ENCODE results near the gene PDCL2.
"Not testable (repeated sequence)": the region's sequence is repeated elsewhere in the genome, so short reads cannot be mapped to it uniquely, and the experiment has no call there.

The PDCL2 gene, protein sequence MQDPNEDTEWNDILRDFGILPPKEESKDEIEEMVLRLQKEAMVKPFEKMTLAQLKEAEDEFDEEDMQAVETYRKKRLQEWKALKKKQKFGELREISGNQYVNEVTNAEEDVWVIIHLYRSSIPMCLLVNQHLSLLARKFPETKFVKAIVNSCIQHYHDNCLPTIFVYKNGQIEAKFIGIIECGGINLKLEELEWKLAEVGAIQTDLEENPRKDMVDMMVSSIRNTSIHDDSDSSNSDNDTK

DNA sequence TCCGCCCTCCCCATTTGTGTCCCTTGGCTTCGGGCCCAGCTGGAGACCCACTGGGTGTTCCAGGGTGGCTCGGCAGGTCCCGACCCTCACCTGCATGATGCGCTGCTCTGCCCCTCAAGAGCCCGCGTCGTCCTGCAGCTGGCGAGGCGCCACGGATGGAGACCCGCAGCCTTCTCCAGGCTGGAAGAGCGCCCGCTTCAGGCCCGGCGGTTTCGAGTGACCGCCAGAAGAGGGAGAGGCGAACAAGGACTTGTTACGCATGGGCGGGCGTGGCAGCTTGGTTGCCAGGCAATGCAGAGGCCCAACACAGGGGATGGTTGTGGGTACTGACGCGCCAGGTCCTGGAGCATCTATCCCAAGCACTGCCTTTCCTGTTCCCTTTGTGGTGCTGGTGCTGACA lies at the start of gene PDCL2:
PDCL2 (minus strand) TSS at position 232 of the 400 bp plus-strand sequence; CDS start at position 96, 136 bp downstream.
- in situ Hi-C loops (cut with HindIII; ENCODE audit: low sequenced_read_pairs) = no loop called here

DNA sequence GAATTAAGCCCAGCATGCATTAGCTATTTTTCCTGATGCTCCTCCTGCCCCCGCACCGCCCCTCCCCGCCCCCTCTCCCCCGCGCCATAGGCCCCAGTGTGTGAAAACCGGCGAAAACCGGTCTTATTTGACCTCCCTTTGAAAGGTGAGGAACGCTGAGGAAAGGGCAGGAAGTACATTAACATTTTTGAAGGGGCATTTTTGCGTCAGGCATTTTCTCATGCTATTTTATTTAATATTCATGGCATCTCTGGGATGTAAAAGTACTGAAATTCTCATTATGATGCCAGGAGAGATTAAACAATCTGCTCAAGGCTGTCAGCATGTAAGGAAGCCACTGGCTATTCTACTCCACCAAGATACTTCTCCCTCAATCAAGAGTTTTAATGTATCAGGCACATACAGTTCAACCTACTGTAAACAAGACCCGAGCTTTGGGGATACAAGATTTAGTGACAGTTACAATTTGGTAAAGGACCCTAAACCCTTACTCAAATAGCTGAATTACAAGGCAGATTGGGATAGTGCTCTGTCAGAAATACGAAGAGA lies 45.3 kb upstream of the PDCL2 start:
- in situ Hi-C loops (cut with HindIII; ENCODE audit: low sequenced_read_pairs) = no loop called here

- in situ Hi-C loops (cut with HindIII; ENCODE audit: low sequenced_read_pairs) = no loop called here
Observed at GRCh38 chr4:55636656-55636999, 44.6 kb upstream of the PDCL2 start.

DNA sequence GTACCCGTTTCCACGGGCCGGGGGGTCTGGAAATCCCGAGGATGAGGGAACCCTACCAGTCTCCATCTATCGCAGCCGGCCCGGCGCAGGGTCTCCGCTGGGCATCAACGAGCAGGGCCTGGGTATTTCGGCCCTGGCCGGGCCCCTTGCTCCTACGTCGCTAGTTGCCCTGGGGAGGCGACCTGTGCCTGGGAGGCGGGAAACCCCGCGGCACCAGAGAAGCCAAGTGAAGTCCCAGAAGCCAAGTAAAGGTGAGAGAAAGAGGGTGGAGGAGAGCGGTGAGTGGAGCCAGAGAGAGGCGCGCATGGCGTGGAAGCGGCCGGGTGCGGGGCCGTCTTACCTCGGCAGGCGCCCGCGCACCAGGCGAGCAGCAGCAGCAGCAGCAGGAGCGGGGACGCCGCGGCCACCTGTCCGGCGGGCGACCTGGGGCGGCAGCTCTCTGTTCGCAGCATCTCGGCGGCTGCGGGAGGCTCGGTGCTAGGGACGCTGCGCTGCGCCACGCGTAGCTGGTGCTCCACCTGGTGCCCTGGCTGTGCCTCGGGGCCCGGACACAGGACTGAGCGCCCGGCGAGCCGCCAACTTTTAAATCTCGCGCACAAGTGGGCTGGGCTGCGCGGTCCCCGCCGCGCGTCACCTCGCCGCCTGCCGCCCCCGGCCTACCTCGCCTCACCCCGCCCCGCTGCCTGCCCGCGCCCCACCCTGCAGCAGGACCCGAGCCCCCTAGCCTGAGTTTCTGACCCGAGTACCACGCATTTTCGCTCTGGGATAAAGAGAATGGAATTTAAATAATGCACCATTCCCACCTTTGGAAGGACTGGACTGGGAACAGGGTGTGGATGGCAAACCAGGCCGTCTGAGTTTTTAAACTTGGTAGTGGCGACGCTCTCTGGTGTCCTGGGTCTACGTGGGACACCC lies 44.0 kb upstream of the PDCL2 start, which contains the start of gene NMU:
NMU (minus strand) TSS at position 558 of the 915 bp plus-strand sequence; CDS start at position 452, 106 bp downstream.
- in situ Hi-C loops (cut with HindIII; ENCODE audit: low sequenced_read_pairs) = no loop called here

- in situ Hi-C loops (cut with HindIII; ENCODE audit: low sequenced_read_pairs) = no loop called here
Observed at GRCh38 chr4:55635282-55635681, 43.2 kb upstream of the PDCL2 start.

DNA sequence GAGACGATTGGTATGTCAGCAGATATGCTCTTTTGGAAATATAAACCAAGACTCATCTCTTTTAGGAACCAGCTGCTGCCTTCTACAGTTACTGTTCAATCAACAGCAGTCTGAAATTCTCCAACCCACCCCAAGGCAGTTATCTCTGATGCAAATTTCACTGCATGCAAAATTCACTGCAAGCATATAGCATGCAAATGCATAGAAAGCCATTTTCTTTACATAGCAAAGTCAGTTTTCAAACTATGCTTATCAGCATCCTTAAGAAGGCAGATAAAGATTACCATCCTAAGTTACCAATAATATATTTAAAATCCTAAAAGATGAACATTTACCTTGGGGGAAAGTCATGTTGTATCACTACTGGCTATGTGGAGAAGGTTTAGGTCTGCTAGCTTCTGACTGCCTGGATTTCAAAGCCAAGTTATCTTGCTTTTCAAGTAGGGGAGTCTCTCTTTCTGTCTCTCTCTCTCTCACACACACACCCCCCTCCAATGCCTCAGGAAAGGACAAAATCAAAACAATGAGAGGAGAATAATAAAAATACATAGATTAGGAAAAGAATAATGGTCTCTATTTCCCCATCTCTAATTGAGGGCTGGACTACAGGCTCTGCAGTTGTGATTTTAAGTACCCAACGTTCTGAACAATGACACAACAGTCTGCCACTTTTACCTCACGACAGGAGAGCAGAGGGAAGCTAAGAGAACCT lies 42.5 kb upstream of the PDCL2 start:
- in situ Hi-C loops (cut with HindIII; ENCODE audit: low sequenced_read_pairs) = no loop called here

DNA sequence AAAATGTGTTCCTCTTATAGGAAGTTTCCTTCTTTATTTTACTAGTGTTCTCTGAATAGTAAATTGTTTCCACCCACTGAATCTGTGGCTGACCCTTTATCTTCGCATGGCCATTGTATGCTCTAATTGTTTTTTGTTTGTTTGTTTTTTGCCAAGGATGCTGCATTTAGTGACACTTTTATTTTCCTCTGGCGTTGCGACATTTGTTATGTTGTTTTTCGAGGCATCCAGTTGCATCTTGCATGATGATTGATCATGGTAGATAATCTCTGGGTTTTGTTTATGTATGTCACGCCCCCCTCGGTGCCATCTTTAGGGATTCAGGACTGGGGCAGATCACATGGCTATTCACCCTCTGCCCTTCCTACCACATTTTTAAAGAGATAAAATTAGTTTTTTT lies 41.9 kb upstream of the PDCL2 start:
- in situ Hi-C loops (cut with HindIII; ENCODE audit: low sequenced_read_pairs) = no loop called here

GRCh38 chr4:55625835-55626234 lies 33.8 kb upstream of the PDCL2 start:
- in situ Hi-C loops (cut with HindIII; ENCODE audit: low sequenced_read_pairs) = no loop called here

DNA sequence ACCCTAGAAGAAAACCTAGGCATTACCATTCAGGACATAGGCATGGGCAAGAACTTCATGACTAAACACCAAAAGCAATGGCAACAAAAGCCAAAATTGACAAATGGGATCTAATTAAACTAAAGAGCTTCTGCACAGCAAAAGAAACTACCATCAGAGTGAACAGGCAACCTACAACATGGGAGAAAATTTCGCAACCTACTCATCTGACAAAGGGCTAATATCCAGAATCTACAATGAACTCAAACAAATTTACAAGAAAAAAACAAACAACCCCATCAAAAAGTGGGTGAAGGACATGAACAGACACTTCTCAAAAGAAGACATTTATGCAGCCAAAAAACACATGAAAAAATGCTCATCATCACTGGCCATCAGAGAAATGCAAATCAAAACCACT lies 32.0 kb upstream of the PDCL2 start:
- in situ Hi-C loops (cut with HindIII; ENCODE audit: low sequenced_read_pairs) = not testable (repeated sequence)

- in situ Hi-C loops (cut with HindIII; ENCODE audit: low sequenced_read_pairs) = no loop called here
Observed at GRCh38 chr4:55618546-55619143, 26.6 kb upstream of the PDCL2 start.

- in situ Hi-C loops (cut with HindIII; ENCODE audit: low sequenced_read_pairs) = no loop called here
Observed at GRCh38 chr4:55617587-55618197, 25.6 kb upstream of the PDCL2 start.

DNA sequence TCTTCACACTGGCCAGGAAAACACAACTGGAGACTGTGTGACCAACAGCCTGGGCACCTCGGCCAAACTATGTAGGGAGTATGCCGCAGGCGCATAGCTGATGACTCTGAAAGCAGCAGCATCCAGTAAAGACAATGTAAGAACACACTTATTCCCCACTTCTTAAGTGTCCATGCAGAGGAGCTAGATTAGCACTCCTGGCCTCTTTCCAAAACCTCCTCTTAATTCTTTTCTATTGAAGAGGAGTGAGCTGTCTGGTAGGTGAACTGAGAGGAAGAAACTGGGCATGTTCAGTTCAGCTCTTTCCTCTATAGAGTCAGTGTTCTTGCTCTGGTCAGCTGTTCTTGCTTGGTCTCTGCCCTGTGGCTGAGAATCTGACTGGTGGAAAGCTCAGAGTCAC lies 23.0 kb upstream of the PDCL2 start:
- in situ Hi-C loops (cut with HindIII; ENCODE audit: low sequenced_read_pairs) = no loop called here

- in situ Hi-C loops (cut with HindIII; ENCODE audit: low sequenced_read_pairs) = no loop called here
Observed at GRCh38 chr4:55613621-55614020, 21.6 kb upstream of the PDCL2 start.

DNA sequence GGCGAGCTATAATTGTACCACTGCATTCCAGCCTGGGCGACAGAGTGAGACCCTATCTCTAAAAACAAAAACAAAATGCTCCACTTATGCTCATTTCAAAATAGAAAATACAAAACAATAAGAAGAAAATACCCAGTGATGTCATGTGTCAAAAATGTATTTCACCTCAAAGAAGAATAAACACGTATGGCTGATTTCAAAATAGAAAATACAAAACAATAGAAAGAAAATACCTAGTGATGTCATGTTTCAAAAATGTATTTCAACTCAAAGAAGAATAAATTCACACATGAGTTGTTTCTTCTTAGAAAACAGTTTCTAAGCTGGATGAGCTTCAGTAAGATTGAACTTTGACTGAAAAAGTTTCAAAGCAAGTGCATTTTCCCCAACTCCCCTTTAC lies 20.3 kb upstream of the PDCL2 start:
- in situ Hi-C loops (cut with HindIII; ENCODE audit: low sequenced_read_pairs) = no loop called here

DNA sequence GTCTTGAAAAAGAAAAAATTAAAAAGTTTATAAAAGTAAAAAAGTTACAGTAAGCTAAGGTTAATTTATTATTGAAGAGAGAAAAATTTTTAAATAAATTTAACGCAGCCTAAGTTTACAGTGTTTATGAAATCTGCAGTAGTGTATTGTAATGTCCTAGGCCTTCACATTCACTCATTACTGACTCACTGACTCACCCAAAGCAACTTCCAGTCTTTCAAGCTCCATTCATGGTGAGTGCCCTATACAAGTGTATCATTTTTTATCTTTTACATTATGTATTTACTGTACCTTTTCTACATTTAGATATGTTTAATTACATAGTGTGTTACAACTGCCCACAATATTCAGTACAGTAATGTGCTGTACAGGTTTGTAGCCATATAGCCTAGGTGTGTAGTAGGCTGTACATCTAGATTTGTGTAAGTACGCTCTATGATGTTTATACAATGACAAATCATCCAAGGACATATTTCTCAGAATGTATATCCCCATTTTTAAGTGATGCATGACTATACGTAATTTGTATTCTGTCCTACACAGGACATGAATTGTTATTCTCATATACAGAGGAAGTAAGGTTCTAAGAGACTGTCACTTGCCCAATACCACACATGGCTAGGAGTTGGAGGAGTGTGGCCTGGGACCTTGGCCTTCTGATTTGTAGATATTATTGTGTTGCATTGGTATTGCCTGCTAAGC lies 19.5 kb upstream of the PDCL2 start:
- in situ Hi-C loops (cut with HindIII; ENCODE audit: low sequenced_read_pairs) = no loop called here

GRCh38 chr4:55610381-55610780 lies 18.3 kb upstream of the PDCL2 start:
- in situ Hi-C loops (cut with HindIII; ENCODE audit: low sequenced_read_pairs) = no loop called here

GRCh38 chr4:55609393-55609866 lies 17.4 kb upstream of the PDCL2 start:
- in situ Hi-C loops (cut with HindIII; ENCODE audit: low sequenced_read_pairs) = no loop called here

DNA sequence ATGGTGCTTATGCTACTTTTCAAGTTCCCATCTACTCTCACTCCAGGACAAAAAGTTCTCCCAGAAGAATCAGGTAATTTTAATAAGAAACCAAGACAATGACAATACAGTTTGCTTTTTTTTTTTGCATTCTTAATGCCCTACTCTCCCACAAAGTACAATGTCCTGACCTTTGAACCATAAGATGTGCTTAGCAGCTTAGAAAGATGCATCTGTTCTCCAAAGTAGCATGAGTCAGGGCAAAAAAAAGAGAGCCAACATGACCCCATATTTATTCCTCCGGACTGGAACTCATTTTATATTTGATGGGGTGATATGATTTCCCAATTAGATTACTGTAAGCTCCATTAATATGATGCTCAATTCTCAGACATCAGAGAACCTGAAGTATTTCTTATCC lies 16.5 kb upstream of the PDCL2 start:
- in situ Hi-C loops (cut with HindIII; ENCODE audit: low sequenced_read_pairs) = no loop called here

- in situ Hi-C loops (cut with HindIII; ENCODE audit: low sequenced_read_pairs) = no loop called here
Observed at GRCh38 chr4:55604996-55605395, 13.0 kb upstream of the PDCL2 start.

DNA sequence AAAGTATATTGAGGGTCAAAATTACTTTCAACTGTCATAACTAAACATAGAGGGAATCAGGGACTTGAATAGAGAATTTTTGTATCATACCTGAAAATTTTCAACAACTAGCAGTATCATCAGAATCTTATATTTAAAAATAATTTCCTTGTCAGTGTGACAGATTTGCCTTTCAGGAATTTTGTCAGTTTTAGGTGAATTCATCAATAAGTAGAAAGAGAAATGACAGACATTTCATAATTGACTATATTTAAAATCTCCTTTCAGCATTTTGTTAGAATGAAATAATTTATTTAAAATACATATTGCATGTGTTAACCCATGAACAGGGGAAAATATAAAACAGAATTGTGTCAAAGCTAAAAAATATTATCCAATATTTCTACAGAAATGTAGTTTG lies 8.6 kb upstream of the PDCL2 start:
- in situ Hi-C loops (cut with HindIII; ENCODE audit: low sequenced_read_pairs) = no loop called here
